HUDEP-2 (cell line): Measurements from ENCODE around the gene MTCL3.
A peak's percentile ranks its signal among the peaks of the same experiment; 100 is the strongest.

Source experiments
- DNase-seq, 76 experiments: peaks; one replicate each; lab custom pipeline; 2025; ENCODE audit not compliant: unreplicated experiment in 76 of 76; lab: John Stamatoyannopoulos, UW

Gene MTCL3

GRCh38 chr6:127515794-127516661 lies 3.1 kb downstream of the MTCL3 start:
- peak in 24 of 76 experiments; percentile 7 to 48 (median 16) for DNase-seq

- DNase-seq = no peak
Observed at GRCh38 chr6:127515234-127515793, 3.8 kb downstream of the MTCL3 start.

- no peak for DNase-seq
Observed at GRCh38 chr6:127514773-127515227, 4.3 kb downstream of the MTCL3 start.

GRCh38 chr6:127514179-127514772 lies 4.9 kb downstream of the MTCL3 start:
- DNase-seq = no peak

GRCh38 chr6:127513425-127513824 lies 5.7 kb downstream of the MTCL3 start:
- DNase-seq = no peak

GRCh38 chr6:127510876-127511275 lies 8.3 kb downstream of the MTCL3 start:
- no peak for DNase-seq

GRCh38 chr6:127506894-127507293 lies 12.2 kb downstream of the MTCL3 start:
- no peak for DNase-seq

- no peak for DNase-seq
Observed at GRCh38 chr6:127503022-127503421, 16.1 kb downstream of the MTCL3 start.

- DNase-seq = no peak
Observed at GRCh38 chr6:127497410-127497809, 21.7 kb downstream of the MTCL3 start.

- DNase-seq = no peak
Observed at GRCh38 chr6:127496471-127496870, 22.7 kb downstream of the MTCL3 start.

GRCh38 chr6:127494240-127494767 lies 24.8 kb downstream of the MTCL3 start:
- DNase-seq = no peak

GRCh38 chr6:127489248-127489647 lies 29.9 kb downstream of the MTCL3 start:
- DNase-seq = no peak

GRCh38 chr6:127486934-127487333 lies 32.2 kb downstream of the MTCL3 start:
- DNase-seq = no peak

- DNase-seq = no peak
Observed at GRCh38 chr6:127484212-127484863, 34.8 kb downstream of the MTCL3 start.

- DNase-seq = no peak
Observed at GRCh38 chr6:127483399-127484055, 35.6 kb downstream of the MTCL3 start.

GRCh38 chr6:127482325-127482724 lies 36.8 kb downstream of the MTCL3 start:
- DNase-seq = no peak

GRCh38 chr6:127481628-127482027 lies 37.5 kb downstream of the MTCL3 start:
- no peak for DNase-seq

GRCh38 chr6:127481111-127481510 lies 38.0 kb downstream of the MTCL3 start:
- DNase-seq = no peak

GRCh38 chr6:127477658-127478057 lies 41.5 kb downstream of the MTCL3 start:
- DNase-seq = no peak

- no peak for DNase-seq
Observed at GRCh38 chr6:127475823-127476176, 43.3 kb downstream of the MTCL3 start.
